NT2/D1 (cell line): Measurements from ENCODE around the gene TTC23L.

Experiments used
- SUZ12 ChIP-seq: IDR thresholded peaks from 2 replicates; pipeline ENCODE4 v1.6.1; 2011; ENCODE audit not compliant: insufficient read length, insufficient read depth; ENCODE audit errors: extremely low read depth
- YY1 ChIP-seq: IDR thresholded peaks from 2 replicates; pipeline ENCODE4 v1.6.1; 2011; ENCODE audit not compliant: insufficient read length, insufficient read depth
- ZNF274 ChIP-seq: IDR thresholded peaks from 2 replicates; pipeline ENCODE4 v1.6.1; 2011; ENCODE audit warnings: mild to moderate bottlenecking, low read depth, low read length

DNA sequence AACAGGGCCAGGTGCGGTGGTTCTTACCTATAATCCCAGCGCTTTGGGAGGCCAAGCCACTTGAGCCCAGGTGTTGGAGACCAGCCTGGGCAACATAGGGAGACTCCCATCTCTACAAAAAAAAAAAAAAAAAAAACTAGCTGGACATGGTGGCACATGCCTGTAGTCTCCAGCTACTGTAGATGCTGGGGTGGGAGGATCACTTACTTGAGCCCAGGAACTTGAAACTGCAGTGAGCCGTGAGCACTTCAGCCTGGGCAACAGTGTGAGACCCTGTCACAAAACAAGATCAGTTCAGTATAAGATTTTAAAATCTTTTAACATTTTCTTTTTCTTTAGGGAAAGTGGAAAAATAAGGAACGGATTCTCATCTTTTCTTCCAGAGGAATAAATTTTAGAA is 79.1 kb downstream of the TTC23L start:
- TF ChIP-seq YY1 (no peak), SUZ12 (no peak), ZNF274 (no peak)
